ENCODE data around the gene PFN3. TPM values are rescaled to one million over a fixed set of nuclear protein-coding genes. Genes with fewer than 3 reads are reported as not detected.

PFN3 gene
- total RNA-seq, 1 experiment from 2014 or later = not detected

GRCh38 chr5:177354711-177355110 lies 45.8 kb downstream of the PFN3 start:
- in situ Hi-C loops (cut with HindIII; ENCODE audit: low sequenced_read_pairs) = no loop called here
- no peak for DNase-seq (ENCODE audit: low spot score)

DNA sequence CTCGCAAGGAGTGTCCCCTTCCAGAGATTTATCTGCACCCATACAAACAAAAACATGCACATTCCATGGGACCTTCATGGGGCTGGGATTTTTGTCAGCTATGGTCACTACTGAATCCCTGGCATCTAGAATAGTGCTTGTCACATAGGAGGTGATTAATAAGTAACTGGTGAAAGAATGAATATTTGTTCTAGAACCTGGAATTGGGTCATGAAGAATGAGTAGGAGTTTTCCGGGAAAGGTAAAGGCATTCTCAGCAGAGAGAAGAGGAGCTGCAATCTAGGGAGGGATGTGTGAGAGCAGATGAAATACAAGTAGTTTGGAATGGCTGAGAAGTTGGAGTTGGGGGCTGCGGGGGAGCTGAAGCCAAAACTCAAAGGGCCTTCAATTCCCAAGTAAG lies 46.2 kb downstream of the PFN3 start:
- in situ Hi-C loops (cut with HindIII; ENCODE audit: low sequenced_read_pairs) = no loop called here

DNA sequence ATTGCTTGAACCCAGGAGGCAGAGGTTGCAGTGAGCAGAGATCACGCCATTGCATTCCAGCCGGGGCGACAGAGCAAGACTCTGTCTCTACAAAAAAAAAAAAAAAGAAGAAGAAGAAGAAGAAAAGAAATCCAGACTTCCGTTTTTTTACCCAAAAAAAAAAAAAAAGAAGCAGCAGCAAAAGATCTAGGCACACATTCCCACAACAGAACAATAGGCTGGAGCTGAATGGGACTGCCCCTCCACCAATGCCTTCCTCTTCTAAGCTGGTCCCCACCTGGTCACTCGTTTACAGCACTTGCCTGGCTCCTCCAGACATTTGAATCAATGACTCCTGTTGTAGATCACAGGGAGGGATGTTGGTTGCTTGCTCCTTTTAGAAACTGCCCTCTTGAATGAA lies 47.4 kb downstream of the PFN3 start:
- DNase-seq (ENCODE audit: low spot score) = no peak
- in situ Hi-C loops (cut with HindIII; ENCODE audit: low sequenced_read_pairs) = no loop called here

More for the DNA sequence above, 46.2 kb downstream of the PFN3 start:
- DNase-seq (ENCODE audit: low spot score) = no peak

DNA sequence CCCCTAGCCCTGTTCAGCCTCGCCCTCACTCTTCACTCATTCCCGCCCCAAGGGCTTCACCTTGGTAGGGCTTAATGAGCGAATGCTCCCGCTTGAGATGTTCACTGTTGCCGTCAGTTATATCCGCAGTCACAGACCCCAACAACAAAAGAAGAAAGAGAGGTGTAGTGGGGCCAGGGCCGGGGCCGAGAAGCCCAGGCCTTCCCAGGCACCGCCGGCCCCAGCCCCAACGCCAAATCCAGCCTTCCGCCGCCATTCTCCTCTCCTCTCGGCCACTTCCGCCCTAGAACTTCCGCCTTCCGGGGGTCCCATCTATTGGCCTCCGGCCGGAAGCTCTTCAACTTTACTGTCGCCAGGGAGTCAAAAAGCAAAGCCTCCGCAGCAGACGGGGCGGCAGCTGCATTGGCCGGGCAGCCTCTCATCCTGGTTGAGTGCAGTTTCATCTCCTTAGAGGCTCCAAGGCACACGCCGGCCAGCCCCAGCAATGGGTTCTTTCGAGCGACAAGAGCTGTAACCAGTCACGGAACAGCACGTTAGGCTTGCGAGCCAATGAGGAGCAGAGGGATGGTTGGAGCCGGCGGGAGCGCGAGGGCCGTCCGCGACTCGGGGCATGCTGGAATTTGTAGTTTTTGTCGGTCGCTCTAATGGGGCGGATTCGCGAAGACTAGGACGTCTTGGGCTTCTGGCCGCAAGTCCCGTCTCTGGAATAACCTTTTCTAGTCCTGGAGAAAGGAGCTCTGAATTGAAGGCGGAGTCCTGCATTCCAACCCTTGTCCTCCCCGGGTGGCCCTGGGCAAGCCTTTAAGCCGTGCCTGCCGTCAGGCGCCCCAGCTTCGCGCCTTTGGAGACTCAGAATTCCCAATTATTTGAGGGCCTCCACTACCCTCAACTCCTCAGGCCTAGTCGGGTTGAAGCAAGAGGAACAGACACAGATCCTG lies 48.8 kb downstream of the PFN3 start, which contains the start of gene LMAN2:
LMAN2 (minus strand) TSS at position 277 of the 938 bp plus-strand sequence; CDS start at position 256, 21 bp downstream.
- DNase-seq (ENCODE audit: low spot score) = peak; percentile 96
- in situ Hi-C loops (cut with HindIII; ENCODE audit: low sequenced_read_pairs) = no loop called here

DNA sequence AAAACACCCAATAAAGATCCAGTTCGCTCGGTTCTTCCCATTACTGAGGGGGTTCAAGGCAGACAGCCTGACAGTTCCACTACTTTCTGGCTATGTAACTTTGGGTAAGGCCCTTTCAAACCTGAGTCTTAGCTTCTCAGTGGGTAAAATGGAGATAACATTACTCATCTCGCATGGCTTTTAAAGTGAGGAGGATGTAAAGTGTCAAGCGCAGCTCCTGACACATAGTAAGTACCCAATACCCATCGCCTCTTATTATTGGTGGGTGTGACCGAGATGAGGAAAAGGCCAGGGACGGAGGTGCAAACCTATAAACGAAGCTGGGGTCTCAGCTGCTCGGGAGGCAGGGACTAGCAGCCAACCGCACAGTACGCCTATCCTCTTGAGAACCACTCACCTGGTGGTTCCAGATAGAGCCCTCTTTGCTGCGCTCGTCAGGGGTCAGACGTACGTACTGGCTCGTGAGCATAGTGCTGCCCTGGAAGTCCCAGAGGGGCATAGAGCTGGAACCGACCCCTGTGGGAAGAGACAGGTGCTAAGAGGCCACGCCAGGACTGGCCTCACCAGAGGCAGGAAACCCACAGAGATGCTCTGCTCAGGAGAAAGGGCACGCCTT lies 49.6 kb downstream of the PFN3 start:
- in situ Hi-C loops (cut with HindIII; ENCODE audit: low sequenced_read_pairs) = no loop called here
- DNase-seq (ENCODE audit: low spot score) = no peak

Other genes starting within 250 kb of the PFN3 start
- 24.6 and 25.1 TPM in 2 replicates for gene RAB24, start 96.9 kb downstream of the PFN3 start, total RNA-seq (2014; rRNA removed; shearing (Covaris generic))
- gene PRELID1, start 96.9 kb downstream of the PFN3 start, total RNA-seq (2014; rRNA removed; shearing (Covaris generic)) = 393 and 426 TPM in 2 replicates
- 26.8 and 38.5 TPM in 2 replicates for gene MXD3, start 88.8 kb downstream of the PFN3 start, total RNA-seq (2014; rRNA removed; shearing (Covaris generic))
- gene LMAN2, start 49.0 kb downstream of the PFN3 start, total RNA-seq (2014; rRNA removed; shearing (Covaris generic)) = 257 and 339 TPM in 2 replicates
- 72.9 and 91.8 TPM in 2 replicates for gene RGS14, start 42.7 kb downstream of the PFN3 start, total RNA-seq (2014; rRNA removed; shearing (Covaris generic))
- not detected in 2 replicates for gene SLC34A1, start 16.2 kb downstream of the PFN3 start, total RNA-seq (2014; rRNA removed; shearing (Covaris generic))
- gene F12, start 8.9 kb upstream of the PFN3 start, total RNA-seq (2014; rRNA removed; shearing (Covaris generic)) = 3.1 and 11.4 TPM in 2 replicates
- 58.6 and 62.3 TPM in 2 replicates for gene GRK6, start 26.0 kb upstream of the PFN3 start, total RNA-seq (2014; rRNA removed; shearing (Covaris generic))
- 19.5 and 30.8 TPM in 2 replicates for gene PRR7, start 46.2 kb upstream of the PFN3 start, total RNA-seq (2014; rRNA removed; shearing (Covaris generic))
- 295 and 370 TPM in 2 replicates for gene DBN1, start 73.0 kb upstream of the PFN3 start, total RNA-seq (2014; rRNA removed; shearing (Covaris generic))
- 297 and 299 TPM in 2 replicates for gene PDLIM7, start 96.9 kb upstream of the PFN3 start, total RNA-seq (2014; rRNA removed; shearing (Covaris generic))
- 0.85 and 6.3 TPM in 2 replicates for gene DOK3, start 109.2 kb upstream of the PFN3 start, total RNA-seq (2014; rRNA removed; shearing (Covaris generic))
- gene DDX41, start 116.3 kb upstream of the PFN3 start, total RNA-seq (2014; rRNA removed; shearing (Covaris generic)) = 96.6 and 166 TPM in 2 replicates
- gene FAM193B, start 153.9 kb upstream of the PFN3 start, total RNA-seq (2014; rRNA removed; shearing (Covaris generic)) = 29.0 and 45.3 TPM in 2 replicates
- gene TMED9, start 191.5 kb upstream of the PFN3 start, total RNA-seq (2014; rRNA removed; shearing (Covaris generic)) = 126 and 127 TPM in 2 replicates
- gene B4GALT7, start 199.5 kb upstream of the PFN3 start, total RNA-seq (2014; rRNA removed; shearing (Covaris generic)) = 28.3 and 46.6 TPM in 2 replicates